NK-92 treated with Interleukin-12 subunit alpha and Interleukin-12 subunit beta, amount 100 ng/mL, for 24 hours (cell line): ENCODE data around the gene RUFY2.
"Not testable (repeated sequence)": the region's sequence is repeated elsewhere in the genome, so short reads cannot be mapped to it uniquely, and the experiment has no call there.

Experiments
- DNase-seq: peaks from one replicate; lab custom pipeline; 2025; lab: John Stamatoyannopoulos, UW

RUFY2 gene, protein sequence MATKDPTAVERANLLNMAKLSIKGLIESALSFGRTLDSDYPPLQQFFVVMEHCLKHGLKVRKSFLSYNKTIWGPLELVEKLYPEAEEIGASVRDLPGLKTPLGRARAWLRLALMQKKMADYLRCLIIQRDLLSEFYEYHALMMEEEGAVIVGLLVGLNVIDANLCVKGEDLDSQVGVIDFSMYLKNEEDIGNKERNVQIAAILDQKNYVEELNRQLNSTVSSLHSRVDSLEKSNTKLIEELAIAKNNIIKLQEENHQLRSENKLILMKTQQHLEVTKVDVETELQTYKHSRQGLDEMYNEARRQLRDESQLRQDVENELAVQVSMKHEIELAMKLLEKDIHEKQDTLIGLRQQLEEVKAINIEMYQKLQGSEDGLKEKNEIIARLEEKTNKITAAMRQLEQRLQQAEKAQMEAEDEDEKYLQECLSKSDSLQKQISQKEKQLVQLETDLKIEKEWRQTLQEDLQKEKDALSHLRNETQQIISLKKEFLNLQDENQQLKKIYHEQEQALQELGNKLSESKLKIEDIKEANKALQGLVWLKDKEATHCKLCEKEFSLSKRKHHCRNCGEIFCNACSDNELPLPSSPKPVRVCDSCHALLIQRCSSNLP

DNA sequence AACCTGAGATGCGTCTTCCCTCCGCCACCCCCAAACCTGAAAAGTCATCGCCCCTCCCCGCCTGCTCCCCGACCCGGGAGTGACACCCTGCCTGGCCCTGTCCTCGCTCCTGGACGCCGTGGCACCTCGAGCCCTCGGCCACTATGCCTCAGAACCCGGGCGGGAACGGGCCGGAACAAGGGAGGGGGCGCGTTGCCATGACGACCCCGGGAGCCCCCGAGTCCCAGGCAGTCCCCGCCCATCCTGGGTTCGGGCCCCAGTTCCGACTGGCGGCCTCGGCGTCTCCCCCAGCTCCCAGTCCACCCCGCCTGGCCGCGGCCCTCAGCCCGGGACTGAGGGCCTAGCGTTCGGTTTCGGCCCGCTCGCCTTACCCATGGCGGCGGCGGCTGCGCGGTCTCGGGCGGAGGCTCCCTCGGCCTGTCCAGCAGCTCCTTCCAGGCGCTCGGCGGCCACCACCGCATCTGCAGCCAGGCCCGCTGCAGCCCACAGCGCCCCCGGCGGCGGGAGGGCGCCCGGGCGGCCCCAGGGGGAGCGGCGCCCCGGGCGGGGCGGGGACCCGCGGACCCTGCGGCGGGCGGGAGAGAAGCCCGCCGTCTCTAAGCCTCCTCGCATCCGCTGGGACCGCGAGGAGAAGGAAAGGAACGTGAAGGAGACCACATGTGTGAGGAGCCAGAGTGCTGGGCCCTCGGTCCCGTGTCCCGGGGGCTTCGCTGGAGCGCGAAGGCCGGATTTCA lies at the start of gene RUFY2:
Gene RUFY2, minus strand, starts transcription at position 463 of the 734 bp plus-strand sequence. Its CDS starts 88 bp downstream, at position 375.
- peak; percentile 69 for DNase-seq

DNA sequence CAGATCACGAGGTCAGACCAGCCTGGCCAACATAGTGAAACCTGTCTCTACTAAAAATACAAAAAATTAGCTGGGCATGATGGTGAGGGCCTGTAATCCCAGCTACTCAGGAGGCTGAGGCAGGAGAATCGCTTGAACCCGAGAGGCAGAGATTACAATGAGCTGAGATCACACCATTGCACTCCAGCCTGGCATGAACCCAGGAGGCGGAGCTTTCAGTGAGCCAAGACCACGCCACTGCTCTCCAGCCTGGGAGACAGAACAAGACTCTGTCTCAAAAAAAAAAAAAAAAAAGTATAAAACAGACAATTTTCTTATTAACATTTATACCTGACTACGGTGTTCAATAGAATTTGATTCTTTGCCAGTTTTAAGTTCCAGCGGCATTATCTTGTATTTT lies 42.6 kb upstream of the RUFY2 start:
- DNase-seq, result not testable (repeated sequence)

DNA sequence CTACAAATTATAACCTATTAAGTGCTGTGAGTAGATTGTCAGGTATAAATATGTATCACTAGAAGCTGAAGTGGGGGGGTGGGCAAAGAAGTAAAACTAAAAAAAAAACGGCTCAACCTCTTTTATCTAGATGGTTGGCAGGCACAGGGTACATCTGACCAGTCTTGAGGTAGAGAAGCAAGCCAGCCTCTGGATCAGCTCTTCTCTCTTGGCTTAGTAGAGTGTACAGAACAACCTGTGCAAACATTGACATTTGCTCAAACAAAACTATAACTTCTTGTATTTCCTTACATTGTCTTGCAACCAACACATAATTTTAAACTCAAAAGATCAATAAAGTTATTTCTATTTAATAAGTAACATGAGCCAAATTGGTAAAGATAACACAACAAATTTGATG lies 39.1 kb upstream of the RUFY2 start:
- no peak for DNase-seq

DNA sequence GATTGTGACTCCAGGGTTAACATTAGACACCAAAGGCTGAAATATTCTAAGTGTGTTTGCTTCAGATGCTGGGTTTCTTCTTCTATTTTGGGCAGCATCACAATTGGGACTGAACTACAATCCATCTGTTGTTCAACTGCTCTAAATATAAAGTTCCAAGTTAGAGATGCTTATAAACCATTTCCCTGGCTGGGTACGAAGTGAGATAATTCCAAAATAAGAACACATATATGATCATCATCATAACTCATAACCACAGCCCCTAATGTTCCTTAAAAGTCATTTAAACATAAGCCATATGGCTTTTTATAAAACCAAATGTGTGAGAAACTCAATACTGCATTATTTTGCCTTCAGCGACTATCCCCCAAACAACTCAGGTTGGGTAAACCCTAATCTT lies 35.9 kb upstream of the RUFY2 start:
- no peak for DNase-seq

DNA sequence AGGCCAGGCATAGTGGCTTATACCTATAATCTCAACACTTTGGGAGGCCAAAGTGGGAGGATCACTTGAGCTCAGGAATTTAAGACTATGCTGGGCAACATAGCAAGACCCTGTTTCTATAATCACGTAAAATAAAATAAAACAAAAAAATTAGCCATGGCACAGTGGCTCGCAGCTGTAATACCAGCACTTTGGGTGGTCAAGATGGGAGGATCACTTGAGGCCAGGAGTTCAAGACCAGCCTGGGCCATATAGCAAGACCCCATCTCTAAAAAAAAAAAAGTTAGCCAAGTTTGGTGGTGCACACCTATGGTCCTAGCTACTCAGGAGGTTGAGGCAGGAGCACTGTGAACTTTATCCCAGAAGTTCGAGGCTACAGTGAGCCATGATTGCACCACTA lies 33.8 kb upstream of the RUFY2 start:
- no peak for DNase-seq

DNA sequence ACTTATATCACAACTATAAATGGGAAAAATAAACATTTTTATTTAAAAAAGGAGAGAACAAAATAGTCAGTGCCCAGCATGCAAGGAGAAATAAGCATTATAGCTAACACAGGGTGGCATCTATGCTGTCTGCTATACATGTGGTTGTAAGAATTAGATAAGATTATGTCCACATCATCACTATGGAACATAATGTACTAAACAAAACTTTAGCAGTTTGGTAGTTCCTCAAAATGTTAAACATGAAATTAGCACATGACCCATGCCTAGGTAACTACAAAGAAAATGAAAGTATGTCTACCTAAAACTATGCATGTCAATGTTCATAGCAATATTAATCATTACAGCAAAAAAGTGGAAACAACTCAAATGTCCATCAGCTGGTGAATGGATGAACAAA lies 28.7 kb upstream of the RUFY2 start:
- no peak for DNase-seq

DNA sequence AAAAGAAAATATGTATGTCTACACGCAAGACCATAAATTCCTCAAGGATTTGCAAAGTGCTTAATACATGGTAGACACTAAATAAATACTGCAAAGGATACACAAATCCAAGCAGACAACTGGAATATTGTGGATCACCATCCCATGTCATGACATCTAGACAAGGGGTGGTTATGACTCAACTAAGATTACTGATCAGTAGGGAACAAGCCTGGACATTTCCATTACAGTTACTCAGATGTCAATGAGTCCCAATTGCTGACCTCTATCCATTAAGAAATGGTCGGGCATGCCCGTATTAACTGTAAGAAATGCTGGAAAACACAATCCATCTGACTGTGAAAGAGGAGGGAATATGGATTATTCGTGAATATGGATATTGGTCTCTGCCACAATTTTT lies 27.6 kb upstream of the RUFY2 start:
- no peak for DNase-seq

DNA sequence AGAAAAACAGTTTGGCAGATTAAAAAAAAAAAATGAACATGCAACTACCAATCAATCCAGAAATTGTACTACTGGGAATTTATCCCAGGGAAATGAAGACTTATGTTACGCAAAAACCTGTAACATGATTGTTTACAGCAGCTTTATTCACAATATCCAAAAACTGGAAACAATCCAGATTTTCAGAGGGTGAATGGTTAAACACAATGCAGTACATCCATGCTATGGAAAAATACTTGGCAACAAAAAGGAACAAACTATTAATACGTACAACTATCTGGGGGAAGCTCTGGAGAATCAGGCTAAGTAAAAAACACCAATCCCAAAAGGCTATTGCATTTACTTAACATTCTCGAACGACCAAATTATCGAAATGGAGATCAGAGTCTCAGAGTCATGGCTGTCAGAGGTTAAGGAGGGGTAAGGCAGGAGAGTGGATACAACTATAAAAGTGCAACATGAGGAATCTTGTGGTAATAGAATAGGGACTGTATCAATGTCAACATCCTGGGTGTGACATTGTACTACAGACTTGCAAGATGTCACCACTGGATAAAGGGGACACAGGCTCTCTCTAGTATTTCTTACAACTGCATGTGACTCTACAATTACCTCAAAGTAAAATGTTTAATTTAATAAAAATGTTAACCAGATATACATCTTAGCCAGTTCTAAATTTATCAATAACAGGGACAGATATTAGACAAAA lies 21.5 kb upstream of the RUFY2 start:
- DNase-seq, result no peak

DNA sequence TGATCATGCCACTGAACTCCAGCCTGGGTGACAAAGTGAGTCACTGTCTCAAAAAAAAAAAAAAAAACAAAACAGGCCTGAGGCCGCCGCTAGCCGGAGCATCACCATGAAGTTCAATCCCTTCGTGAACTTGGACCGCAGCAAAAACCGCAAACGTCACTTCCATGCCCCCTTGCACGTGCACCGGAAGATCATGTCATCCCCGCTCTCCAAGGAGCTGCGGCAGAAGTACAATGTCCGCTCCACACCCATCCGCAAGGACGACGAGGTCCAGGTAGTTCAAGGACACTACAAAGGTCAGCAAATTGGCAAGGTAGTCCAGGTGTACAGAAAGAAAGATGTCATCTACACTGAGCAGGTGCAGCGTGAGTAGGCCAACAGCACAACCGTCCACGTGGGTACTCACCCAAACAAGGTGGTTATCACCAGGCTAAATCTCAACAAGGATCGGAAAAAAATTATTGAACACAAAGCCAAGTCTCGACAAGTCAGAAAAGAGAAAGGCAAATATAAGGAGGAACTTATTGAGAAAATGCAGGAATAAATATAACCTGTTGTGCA lies 17.5 kb upstream of the RUFY2 start:
- DNase-seq, result no peak

DNA sequence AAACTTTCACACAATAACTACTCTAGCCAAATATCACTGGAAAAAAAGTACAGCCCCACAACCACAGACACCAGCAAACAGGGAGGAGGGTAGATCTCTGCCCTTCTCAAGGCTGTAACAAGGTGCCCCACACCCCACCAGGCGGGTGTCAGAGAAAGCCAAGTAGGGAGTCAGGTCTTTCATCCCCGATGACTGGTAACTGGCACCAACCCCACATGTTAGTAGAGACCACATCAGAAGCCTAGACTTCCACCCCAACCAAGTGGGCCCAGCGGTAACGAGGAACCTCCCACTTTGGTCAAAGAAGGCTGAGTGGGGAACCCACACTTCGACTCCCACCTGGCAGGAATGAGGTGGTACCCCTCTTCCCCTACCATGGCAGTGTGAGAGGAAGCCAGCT lies 16.4 kb upstream of the RUFY2 start:
- no peak for DNase-seq

DNA sequence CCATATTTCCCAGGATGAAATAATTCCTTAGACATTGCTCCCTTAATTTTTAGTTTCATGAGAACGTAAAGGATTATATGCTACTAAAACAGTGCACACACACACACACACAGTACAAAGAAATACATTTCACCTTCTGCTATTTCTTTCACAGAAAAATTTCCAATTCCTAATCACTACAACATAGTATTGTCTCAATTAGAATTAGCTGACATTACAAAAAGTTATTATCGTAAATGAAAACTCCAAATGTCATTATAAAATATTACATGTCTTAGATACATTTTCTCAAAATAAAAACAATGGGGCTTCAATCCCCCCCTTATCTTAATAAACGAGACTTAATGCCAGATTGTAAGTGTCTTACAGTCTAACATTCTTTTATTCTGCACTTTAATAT lies 12.3 kb upstream of the RUFY2 start:
- DNase-seq, result no peak

DNA sequence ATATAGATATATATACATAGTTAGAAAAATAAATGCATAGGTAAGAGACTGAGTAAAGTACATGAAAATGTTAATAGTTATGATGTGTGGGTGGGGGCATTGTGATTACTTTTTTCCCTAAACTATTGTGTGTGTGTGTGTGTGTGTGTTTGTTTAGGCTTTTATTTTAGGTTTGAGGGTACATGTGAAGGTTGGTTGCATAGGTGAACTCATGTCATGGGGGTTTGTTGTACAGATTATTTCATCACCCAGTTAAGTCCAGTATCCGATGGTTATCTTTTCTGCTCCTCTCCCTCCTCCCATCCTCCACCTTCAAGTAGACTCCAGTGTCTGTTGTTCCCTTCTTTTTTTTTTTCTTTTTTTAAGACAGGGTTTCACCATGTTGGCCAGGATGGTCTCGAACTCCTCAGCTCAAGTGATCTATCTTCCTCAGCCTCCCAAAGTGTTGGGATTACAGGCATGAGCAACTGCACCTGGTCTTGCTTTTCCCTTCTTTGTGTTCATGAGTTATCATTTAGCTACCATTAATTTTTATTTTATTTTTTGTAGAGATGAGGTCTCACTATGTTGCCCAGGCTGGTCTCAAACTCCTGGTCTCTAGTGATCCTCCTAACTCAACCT lies 1.9 kb upstream of the RUFY2 start:
- no peak for DNase-seq

DNA sequence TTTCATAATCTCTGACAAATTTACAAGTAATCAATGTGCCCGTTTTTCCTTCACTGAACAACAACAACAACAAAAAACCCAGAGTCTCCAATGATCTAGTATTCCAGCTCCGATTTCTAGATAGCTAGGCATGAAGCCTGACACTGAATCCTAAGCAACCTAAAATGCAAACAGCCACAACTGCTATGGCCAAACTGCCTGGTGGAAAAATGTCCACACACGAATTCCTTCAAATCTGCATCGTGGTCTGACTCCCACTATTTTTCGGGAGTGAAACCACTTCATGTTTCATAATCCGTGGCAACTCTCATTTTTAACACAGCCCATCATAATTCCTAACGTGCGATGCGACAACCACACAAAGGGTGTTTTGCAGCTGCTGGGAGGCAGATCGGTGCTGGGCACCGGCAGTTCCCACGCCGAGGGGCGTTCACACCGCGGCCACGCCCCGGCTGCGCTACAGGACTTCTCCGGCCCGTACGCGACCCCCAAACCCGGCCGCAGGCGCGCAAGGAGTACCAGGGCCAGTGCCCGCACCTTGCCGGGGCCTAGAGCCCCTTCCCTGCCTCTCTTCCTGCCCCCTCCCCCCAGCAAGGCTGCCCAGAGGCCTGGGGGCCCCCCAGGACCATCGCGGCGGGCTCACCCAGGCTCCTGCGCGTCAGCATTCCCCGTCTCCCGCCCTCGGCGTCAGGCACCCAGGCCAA lies 814 bp downstream of the RUFY2 start:
- peak; percentile 26 for DNase-seq

DNA sequence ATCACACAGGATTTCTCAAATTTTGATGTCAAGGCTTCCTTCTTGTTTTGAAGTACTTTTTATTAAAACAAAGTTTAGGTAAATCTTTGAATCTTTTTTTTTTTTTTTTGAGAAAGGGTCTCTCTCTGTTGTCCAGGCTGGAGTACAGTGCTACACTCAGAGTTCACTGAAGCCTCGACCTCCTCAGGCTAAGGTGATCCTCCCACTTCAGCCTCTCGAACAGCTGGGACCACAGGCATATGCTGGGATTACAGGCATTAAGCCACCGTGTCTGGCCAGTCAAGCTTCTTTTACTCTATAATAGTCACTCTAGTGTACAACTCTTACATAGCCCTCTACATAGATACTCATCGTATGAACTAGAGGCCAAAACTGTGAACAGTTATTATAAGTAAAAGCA lies 3.4 kb downstream of the RUFY2 start:
- DNase-seq, result no peak

DNA sequence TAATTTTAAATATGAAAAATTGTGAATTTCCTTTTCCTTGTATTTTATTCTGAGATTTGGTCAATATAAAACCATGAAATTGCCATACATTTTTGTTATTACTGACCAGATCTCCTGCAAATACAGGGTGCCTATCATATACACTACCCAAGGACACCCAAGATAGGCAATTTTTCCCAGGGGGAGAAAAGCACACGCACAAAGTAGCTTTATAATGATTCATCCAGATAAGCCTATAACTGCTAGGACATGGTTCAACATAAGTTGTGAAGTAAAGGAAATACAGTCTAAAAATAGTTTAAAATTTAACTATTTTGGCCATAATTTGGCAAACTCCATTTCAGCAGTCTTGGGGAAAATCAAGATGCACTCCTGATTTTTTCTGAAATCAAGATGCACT lies 4.8 kb downstream of the RUFY2 start:
- DNase-seq, result no peak

DNA sequence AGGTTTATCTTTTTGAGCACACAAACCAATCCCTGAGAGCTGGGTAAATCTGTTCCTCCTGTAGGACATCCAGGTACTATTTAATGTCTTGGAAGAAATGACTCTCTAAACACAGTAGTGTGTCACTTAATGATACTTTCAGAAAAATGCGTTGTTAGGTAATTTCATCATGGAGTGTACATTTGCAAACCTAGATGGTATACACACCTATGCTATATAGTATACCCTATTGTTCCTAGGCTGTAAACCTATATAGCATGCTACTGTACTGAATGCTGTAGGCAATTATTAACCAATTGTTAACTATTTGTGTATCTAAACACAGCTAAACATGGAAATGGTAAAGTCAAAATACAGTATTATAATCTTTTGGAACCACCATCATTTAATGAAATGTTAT lies 10.1 kb downstream of the RUFY2 start:
- DNase-seq, result no peak

DNA sequence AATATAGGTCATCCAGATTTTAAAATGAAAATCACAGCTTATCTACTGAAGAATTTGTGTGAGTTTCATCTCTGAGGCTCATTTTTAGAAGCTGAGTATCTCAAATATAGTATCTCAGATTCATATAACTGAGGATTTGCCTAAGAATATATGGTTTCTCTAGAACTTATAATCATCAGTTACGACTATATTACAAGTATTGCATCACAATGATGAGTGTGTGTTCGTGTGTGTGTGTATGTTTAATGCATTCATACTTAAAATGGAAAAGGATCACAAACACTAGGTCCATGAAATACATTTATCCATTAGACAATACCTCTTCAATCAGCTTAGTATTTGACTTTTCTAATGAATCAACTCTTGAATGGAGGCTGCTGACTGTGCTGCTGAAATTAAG lies 21.3 kb downstream of the RUFY2 start:
- DNase-seq, result no peak

DNA sequence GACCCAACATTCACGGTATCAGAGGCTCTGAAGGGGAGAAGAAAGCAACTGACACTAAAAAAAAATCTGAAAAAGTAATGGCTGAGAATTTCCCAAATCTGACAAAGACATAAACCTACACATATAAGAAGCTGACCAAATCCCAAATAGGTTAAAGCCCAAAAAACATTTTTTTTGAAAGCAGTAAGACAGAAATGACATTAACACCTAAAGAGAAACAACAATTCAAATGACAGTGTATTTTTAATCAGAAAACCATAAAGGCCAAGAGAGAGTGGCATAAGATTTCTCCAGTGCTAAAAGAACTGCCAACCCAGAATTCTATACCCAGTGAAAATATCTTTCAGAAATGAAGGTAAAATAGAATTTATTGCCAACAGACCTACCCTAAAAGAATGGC lies 35.5 kb downstream of the RUFY2 start:
- DNase-seq, result no peak

DNA sequence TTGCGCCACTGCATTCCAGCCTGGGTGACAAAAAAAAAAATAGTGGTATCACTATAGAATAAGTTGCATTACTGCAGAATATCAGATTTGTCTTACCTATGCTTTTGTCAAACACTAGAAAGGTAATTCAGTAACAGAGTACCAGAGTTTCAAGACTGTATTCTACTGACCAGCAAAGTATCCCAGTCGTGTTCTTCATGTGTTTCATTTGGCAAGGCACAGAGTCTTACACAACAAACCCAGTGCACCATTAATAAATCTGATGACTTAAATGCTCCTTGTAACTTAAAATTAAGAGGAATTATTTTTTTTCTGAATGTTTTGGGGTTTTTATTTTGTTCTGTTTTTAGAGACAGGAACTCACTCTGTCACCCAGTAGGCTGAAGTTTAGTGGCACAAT lies 40.0 kb downstream of the RUFY2 start:
- DNase-seq, result no peak

DNA sequence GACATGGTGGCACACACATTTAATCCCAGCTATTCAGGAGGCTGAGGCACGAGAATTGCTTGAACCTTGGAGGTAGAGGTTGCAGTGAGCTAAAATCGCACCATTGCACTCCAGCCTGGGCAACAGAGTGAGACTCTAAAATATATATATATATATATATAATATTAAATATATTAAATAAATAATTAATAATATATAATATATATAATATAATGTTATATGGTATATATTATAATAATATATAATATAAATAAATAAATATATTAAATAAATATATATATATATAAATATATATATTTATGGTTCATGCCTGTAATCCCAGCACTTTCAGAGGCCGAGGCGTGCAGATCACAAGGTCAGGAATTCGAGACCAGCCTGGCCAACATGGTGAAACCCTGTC lies 40.5 kb downstream of the RUFY2 start:
- no peak for DNase-seq

DNA sequence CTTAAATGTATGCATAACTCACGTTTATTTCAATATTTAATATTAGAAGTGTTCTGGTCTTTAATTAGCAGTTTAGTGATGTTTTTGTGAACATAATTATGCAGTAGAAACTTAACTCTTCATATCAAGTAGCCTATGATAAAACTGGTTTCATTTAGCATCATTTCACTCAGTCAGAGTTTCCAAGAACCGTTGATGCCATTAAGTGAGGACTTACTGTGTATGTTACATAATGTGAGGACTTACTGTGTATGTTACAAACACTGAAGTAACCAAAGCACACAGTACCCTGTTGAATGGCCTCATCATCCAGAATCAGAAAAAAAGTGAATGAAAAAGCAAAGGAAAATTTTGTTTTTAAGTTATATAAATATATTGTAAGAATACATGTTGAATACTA lies 41.5 kb downstream of the RUFY2 start:
- DNase-seq, result no peak
